GM19035 (cell line): Measurements from ENCODE around the gene SLC35E1.

ENCODE experiments used
- ATAC-seq: cut with Tn5 transposase; IDR thresholded peaks from one replicate; pipeline ENCODE4 v1.9.1; 2021; ENCODE audit not compliant: unreplicated experiment

The SLC35E1 gene

DNA sequence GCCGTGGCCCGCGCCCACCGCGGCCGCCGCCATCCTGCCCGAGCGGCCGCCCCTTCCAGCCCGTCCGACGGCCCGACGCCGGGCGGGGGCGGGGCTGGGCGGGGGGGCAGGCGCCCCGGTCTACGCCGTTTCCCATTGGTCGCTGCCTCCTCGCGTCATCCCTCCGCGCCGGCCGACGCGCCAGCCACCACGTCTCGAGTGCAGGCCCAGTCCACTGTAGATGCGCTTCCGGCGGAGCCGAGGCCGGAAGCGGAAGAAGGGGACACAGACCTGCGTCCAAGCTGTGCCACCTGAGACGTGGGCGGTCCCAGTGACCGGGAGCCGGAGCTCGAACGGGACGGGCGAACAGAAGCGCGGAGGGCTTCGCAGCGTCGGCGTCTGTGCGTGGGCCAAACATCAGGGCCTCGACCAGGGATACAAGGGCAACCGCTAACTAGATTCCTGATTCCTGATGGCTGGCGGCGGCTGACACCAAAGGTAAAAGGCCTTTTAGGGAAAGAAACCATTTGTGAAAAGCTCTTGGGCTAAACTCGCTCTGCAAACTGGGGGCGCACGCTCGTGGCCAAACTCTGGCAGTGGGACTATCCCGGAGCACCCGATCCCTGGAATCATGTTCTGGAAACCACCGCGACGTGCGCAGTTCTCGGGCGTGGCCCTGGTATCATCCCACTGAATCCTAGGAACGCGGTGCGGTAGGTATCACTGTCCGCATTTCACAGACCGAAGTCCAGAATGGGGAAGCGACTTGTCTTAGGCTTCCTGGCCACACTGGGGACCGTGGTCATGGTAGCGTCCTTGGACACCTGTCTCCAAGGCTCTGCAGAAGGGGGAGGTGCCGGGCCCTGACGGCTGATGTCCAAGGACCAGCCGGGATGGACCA lies at the start of gene SLC35E1:
Gene SLC35E1, minus strand, starts transcription at position 84 of the 880 bp plus-strand sequence. Its CDS starts 51 bp downstream, at position 33.
- peak; percentile 82 for ATAC-seq

GRCh38 chr19:16621165-16621800 lies 49.1 kb upstream of the SLC35E1 start:
- ATAC-seq: no peak

DNA sequence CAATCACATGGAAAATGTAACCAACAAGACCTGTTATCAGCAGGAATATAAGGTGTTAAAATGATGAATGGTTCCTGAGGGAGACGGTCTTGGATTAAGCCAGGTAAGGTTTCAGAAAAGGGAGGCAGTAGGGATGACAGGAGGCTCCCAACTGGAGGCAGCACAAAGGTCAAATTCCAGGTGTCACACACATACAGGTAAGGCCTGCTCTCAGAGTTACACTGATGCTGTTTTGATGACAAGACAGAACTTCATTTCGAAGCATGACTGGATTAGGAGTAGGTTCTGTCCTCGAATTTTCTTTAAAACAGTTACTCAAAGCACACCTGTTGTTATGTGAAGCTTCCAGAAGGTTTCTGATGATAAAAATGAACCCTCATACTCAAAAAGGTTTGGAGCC lies 48.4 kb upstream of the SLC35E1 start:
- no peak for ATAC-seq

- no peak for ATAC-seq
These were observed 47.8 kb upstream of the SLC35E1 start for GRCh38 chr19:16620018-16620417.

GRCh38 chr19:16619457-16619856 lies 47.2 kb upstream of the SLC35E1 start:
- no peak for ATAC-seq

DNA sequence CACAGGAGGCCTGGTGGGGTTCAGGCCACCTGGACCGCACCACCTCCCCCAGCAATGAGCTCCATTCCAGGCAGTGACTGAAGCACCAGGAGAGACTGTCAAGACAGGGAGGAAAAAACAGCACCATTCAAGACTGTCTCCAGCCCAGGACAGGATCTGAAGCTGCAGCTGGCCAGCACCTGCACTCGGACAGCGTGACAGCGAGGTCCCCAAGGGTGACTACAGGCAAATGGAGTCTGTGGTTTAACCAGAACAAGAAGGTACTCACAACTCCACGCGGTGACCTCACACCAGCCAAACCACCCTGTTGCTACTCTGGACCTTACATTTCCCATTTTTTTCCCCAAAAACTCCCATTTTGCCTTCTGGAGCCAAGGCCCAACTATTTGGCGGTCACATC lies 46.0 kb upstream of the SLC35E1 start:
- no peak for ATAC-seq

- ATAC-seq: no peak
These were observed 43.6 kb upstream of the SLC35E1 start for GRCh38 chr19:16615808-16616207.

DNA sequence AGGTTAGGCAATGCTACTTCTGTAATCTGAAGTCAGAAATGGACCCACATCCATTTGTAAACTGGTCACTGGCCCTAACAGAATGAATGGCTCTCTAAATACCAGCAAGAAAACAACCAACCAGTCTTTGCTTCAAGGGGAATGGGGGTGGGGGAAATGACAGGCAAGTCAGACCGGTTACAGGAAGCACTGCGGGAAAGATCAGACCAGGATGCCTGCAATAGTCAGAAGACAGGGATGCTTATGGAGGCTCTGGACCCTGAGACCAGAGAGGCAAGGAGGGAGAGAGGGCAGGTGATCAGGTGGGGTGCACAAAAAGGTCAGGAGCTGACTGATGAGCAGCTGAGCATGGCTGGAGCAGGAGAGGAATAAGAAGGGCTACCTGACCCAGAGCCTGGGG lies 42.7 kb upstream of the SLC35E1 start:
- no peak for ATAC-seq

- ATAC-seq: no peak
These were observed 41.6 kb upstream of the SLC35E1 start for GRCh38 chr19:16613841-16614240.

GRCh38 chr19:16612636-16613035 lies 40.4 kb upstream of the SLC35E1 start:
- no peak for ATAC-seq

DNA sequence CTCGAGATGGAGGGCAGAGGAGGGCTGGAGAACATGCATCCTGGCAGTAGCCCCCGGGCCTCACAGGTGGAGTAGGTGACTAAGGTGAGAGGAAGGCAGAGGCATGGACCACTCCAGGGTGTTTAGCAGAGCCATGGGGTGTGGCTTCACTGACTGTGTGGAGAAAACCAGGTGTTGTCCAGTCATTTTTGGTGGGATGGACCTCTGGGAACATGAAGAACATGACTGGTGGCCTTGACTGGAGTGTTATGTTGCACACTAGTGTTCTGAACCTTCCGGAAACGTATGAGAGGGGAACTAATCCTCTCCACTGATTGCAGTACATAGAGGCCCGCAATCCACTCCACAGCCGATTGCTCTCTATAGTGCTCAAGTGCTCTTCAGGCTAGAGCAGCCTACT lies 38.9 kb upstream of the SLC35E1 start:
- ATAC-seq: no peak

GRCh38 chr19:16609511-16610200 lies 37.4 kb upstream of the SLC35E1 start:
- ATAC-seq: no peak

- ATAC-seq: no peak
These were observed 36.1 kb upstream of the SLC35E1 start for GRCh38 chr19:16608290-16608739.

DNA sequence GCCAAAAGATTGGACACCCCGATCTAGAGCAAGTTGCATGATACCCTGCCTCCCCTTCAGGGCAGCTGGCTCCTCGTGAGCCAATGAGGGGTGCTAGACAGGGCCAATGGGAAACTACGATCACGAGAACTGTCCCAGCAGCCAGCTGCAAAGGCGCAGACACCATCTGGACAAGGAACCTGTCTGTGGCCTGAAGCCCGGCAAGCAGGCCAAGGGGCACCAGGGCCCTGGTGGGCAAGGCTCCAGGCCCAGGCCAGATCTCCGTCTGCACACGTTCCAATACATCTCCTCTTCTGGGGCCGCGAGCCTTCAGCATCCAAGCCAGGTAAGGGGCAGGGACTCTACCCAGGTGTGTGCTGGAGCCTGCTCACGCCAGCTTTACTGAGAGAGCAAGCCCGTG lies 35.6 kb upstream of the SLC35E1 start:
- no peak for ATAC-seq

DNA sequence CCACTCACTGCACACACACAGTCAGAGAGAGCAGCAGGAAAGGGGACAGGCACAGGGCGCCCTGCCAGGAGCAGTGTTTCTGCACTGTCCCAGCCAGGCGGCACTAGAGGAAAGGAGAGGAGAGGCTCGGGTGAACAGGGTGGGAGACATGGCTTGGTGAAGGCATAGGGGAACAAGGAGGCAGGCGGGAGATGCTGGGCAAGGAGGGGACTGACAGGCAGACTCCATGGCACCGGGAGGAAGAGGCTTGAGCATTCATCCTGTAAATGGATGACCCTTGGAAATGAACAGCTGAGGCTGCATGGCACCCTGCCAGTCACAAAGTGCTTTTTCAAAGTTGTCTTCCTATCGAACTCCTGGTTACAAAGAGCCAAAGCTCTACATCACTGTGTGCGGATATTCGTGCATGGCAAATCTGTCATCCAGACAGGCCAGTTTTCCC lies 33.4 kb upstream of the SLC35E1 start:
- no peak for ATAC-seq

DNA sequence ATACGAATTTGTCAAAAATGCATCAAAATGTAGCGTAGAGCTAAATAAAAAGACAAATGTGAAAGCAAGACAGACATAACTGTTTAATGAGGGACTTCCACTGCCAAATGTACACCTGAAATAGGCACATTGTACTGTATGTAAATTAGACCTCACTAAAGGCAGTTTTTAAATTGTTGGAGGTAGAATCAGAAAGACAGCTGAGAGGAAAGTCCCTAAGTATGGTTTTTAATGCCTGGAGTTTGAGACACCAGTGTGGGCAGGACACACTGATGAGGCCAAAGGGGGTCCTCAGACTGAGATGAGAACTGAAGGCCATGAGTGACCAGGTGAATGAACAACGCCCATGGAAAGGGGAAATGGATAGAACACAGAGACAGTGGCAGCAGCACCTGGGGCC lies 32.9 kb upstream of the SLC35E1 start:
- ATAC-seq: no peak

GRCh38 chr19:16604615-16605014 lies 32.4 kb upstream of the SLC35E1 start:
- ATAC-seq: no peak

GRCh38 chr19:16603090-16603489 lies 30.9 kb upstream of the SLC35E1 start:
- ATAC-seq: no peak

- no peak for ATAC-seq
These were observed 29.3 kb upstream of the SLC35E1 start for GRCh38 chr19:16601378-16602052.

DNA sequence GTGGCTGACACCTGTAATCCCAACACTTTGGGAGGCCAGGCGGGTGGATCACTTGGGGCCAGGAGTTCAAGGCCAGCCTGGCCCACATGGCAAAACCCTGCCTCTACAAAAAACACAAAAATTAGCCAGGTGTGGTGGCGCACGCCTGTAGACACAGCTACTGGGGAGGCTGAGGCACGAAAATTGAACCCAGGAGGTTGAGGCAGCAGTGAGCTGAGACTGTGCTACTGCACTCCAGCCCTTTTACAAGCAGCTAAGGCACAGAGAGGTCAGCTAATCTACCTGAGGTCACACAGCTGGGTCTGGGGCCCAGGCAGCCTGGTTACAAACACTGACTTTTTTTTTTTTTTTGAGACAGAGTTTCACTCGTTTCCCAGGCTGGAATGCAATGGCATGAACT lies 28.6 kb upstream of the SLC35E1 start:
- ATAC-seq: no peak
